H1 (cell line): Measurements from ENCODE around the gene HS6ST1. TPM values are rescaled to one million over a fixed set of nuclear protein-coding genes. Genes with fewer than 3 reads are reported as not detected.

Experiments
- CTCF ChIA-PET: fragments of 300-600 bp; sonication (Branson Sonifier 250); formaldehyde crosslinking; loops from one replicate; lab custom pipeline; 2021; ENCODE audit not compliant: partially characterized antibody; lab: Charles Lee
- POLR2A ChIA-PET: fragments of 300-600 bp; sonication (Branson Sonifier 250); formaldehyde crosslinking; loops from one replicate; lab custom pipeline; 2021; ENCODE audit warnings: inconsistent platforms; ENCODE audit not compliant: partially characterized antibody; lab: Charles Lee
- DNase-seq, 2 experiments: peaks; one replicate each; pipeline versions ENCODE4 v3.0.0 to v3.0.0-alpha.2; 2010 to 2022; ENCODE audit warnings: low spot score in 2 of 2, low read depth in 1 of 2, mixed read lengths in 1 of 2
- FAIRE-seq: peaks from 2 replicates; lab custom pipeline; 2011; peaks lifted over from hg19 to GRCh38; lab: Jason Lieb, UNC
- H2AFZ ChIP-seq: 2 replicates; pipeline ENCODE4 v1.8.1; 2012; ENCODE audit warnings: low read length, inconsistent platforms
- H2AK5ac ChIP-seq: 2 replicates; pipeline ENCODE4 v1.6.1; 2013; ENCODE audit warnings: low read depth, low read length
- H2BK120ac ChIP-seq: replicated peaks from 2 replicates; pipeline ENCODE3; 2013; ENCODE audit warnings: low read depth, low read length, inconsistent platforms
- H2BK12ac ChIP-seq: 2 replicates; pipeline ENCODE4 v1.6.1; 2013; ENCODE audit warnings: low read depth, low read length
- H2BK15ac ChIP-seq: 2 replicates; pipeline ENCODE4 v1.6.1; 2013; ENCODE audit warnings: low read length
- H2BK20ac ChIP-seq: 2 replicates; pipeline ENCODE4 v1.6.1; 2013; ENCODE audit warnings: low read length
- H2BK5ac ChIP-seq: 2 replicates; pipeline ENCODE4 v1.6.1; 2013; ENCODE audit warnings: low read depth, low read length
- H3K14ac ChIP-seq: 2 replicates; pipeline ENCODE4 v1.6.1; 2013; ENCODE audit warnings: inconsistent platforms; ENCODE audit not compliant: insufficient read length
- H3K18ac ChIP-seq: 2 replicates; pipeline ENCODE4 v1.6.1; 2013; ENCODE audit warnings: low read length; ENCODE audit errors: extremely low read depth
- H3K23ac ChIP-seq: 2 replicates; pipeline ENCODE4 v1.6.1; 2013; ENCODE audit warnings: inconsistent platforms; ENCODE audit not compliant: insufficient read length
- H3K23me2 ChIP-seq: 2 replicates; pipeline ENCODE4 v1.6.1; 2013; ENCODE audit warnings: low read depth, low read length
- H3K27ac ChIP-seq: 2 replicates; pipeline ENCODE4 v1.6.1; 2011; ENCODE audit warnings: low read depth, low read length, inconsistent platforms
- H3K27me3 ChIP-seq, 4 experiments: replicated peaks in 1 of 4; 1 replicate in 1 of 4; 2 replicates in 3 of 4; pipeline versions ENCODE4 v1.6.1 to v1.8.1; 2011 to 2013; ENCODE audit warnings: low read length in 3 of 4, mild to moderate bottlenecking in 3 of 4, inconsistent platforms in 2 of 4, mixed read lengths in 2 of 4, moderate library complexity in 1 of 4; ENCODE audit not compliant: control insufficient read depth in 3 of 4, insufficient read depth in 3 of 4; ENCODE audit errors: extremely low read depth in 1 of 4
- H3K36me3 ChIP-seq, 4 experiments: 2 replicates each; pipeline versions ENCODE4 v1.6.1 to v1.8.1; 2011 to 2013; ENCODE audit warnings: mild to moderate bottlenecking in 4 of 4, low read length in 3 of 4, moderate library complexity in 2 of 4, control low read depth in 1 of 4, inconsistent platforms in 1 of 4; ENCODE audit not compliant: insufficient read depth in 4 of 4, control insufficient read depth in 2 of 4
- H3K4ac ChIP-seq: replicated peaks from 2 replicates; pipeline ENCODE3; 2013; ENCODE audit warnings: low read length, low read depth, mixed read lengths, inconsistent platforms; ENCODE audit not compliant: insufficient read length
- H3K4me1 ChIP-seq, 4 experiments: replicated peaks in 1 of 4; 1 replicate in 1 of 4; 2 replicates in 3 of 4; pipeline versions ENCODE4 v1.6.1 to v1.8.1; 2011 to 2013; ENCODE audit warnings: low read length in 3 of 4, inconsistent platforms in 2 of 4, mixed read lengths in 1 of 4; ENCODE audit not compliant: insufficient read depth in 4 of 4, control insufficient read depth in 3 of 4
- H3K4me2 ChIP-seq, 2 experiments: 2 replicates each; pipeline versions ENCODE4 v1.6.1 to v1.8.1; 2011 to 2013; ENCODE audit warnings: low read depth in 2 of 2, low read length in 2 of 2, control low read depth in 1 of 2, inconsistent platforms in 1 of 2, mild to moderate bottlenecking in 1 of 2; ENCODE audit not compliant: insufficient read depth in 1 of 2
- H3K4me3 ChIP-seq, 4 experiments: fragments of 200-600, 300-600 bp in 1 of 4; sonication (generic), shearing (Covaris generic), sonication (Bioruptor Twin) in 1 of 4; 2 replicates each; pipeline versions ENCODE4 v1.5.1 to v1.8.1; 2011 to 2016; ENCODE audit warnings: low read length in 4 of 4, low read depth in 3 of 4, control low read depth in 2 of 4, inconsistent platforms in 2 of 4, mild to moderate bottlenecking in 2 of 4, mixed read lengths in 1 of 4, moderate library complexity in 1 of 4; ENCODE audit not compliant: insufficient read depth in 2 of 4; ENCODE audit errors: extremely low read depth in 1 of 4
- H3K56ac ChIP-seq: replicated peaks from 2 replicates; pipeline ENCODE3; 2013; ENCODE audit warnings: low read depth, mild to moderate bottlenecking, mixed read lengths, low read length, inconsistent platforms; ENCODE audit not compliant: insufficient read length
- H3K79me1 ChIP-seq: 2 replicates; pipeline ENCODE4 v1.6.1; 2013; ENCODE audit warnings: low read depth, low read length, control low read depth
- H3K79me2 ChIP-seq, 2 experiments: 2 replicates each; pipeline versions ENCODE4 v1.6.1 to v1.8.1; 2012 to 2013; ENCODE audit warnings: low read length in 2 of 2, mild to moderate bottlenecking in 2 of 2, inconsistent platforms in 1 of 2; ENCODE audit not compliant: insufficient read depth in 2 of 2, control insufficient read depth in 1 of 2
- H3K9ac ChIP-seq, 4 experiments: replicated peaks in 1 of 4; 1 replicate in 1 of 4; 2 replicates in 3 of 4; pipeline versions ENCODE4 v1.6.1 to v1.8.1; 2011 to 2013; ENCODE audit warnings: low read depth in 3 of 4, low read length in 3 of 4, control low read depth in 2 of 4, mild to moderate bottlenecking in 2 of 4, moderate library complexity in 2 of 4, inconsistent platforms in 1 of 4; ENCODE audit errors: extremely low read depth in 1 of 4
- H3K9me3 ChIP-seq, 2 experiments: 2 replicates each; pipeline versions ENCODE4 v1.6.1 to v1.8.1; 2012 to 2013; ENCODE audit warnings: mild to moderate bottlenecking in 2 of 2, moderate library complexity in 2 of 2, control low read depth in 1 of 2, inconsistent platforms in 1 of 2, low read depth in 1 of 2, low read length in 1 of 2, mixed read lengths in 1 of 2; ENCODE audit not compliant: insufficient read depth in 2 of 2
- H4K20me1 ChIP-seq, 2 experiments: replicated peaks in 1 of 2; 2 replicates each; pipeline versions ENCODE3 to v1.8.1; 2011 to 2013; ENCODE audit warnings: inconsistent platforms in 2 of 2, low read length in 2 of 2, mild to moderate bottlenecking in 1 of 2; ENCODE audit not compliant: insufficient read depth in 2 of 2, control insufficient read depth in 1 of 2
- H4K5ac ChIP-seq: 2 replicates; pipeline ENCODE4 v1.6.1; 2013; ENCODE audit warnings: low read length, low read depth, mixed read lengths, inconsistent platforms; ENCODE audit not compliant: insufficient read length
- H4K8ac ChIP-seq: 2 replicates; pipeline ENCODE4 v1.8.0; 2013; ENCODE audit warnings: mild to moderate bottlenecking, moderate library complexity, low read length, inconsistent platforms; ENCODE audit not compliant: insufficient read depth; ENCODE audit errors: extremely low read depth
- H4K91ac ChIP-seq: replicated peaks from 2 replicates; pipeline ENCODE3; 2013; ENCODE audit warnings: low read length, mixed read lengths, inconsistent platforms; ENCODE audit not compliant: insufficient read length
- ASH2L ChIP-seq: fragments of 200-600, 300-600 bp; sonication (generic); IDR thresholded peaks from one replicate; pipeline ENCODE4 v1.7.1; 2017; ENCODE audit warnings: low read length
- EGR1 ChIP-seq: IDR thresholded peaks from 2 replicates; pipeline ENCODE4 v1.6.1; 2011; ENCODE audit warnings: low read depth, low read length, borderline replicate concordance
- EP300 ChIP-seq, 2 experiments: IDR thresholded peaks; 1 replicate in 1 of 2; 2 replicates in 1 of 2; pipeline ENCODE4 v1.6.1; 2011 to 2012; ENCODE audit warnings: low read depth in 2 of 2, low read length in 2 of 2, mild to moderate bottlenecking in 2 of 2, borderline replicate concordance in 1 of 2, inconsistent platforms in 1 of 2, moderate library complexity in 1 of 2
- GABPA ChIP-seq: IDR thresholded peaks from 2 replicates; pipeline ENCODE4 v1.6.1; 2011; ENCODE audit warnings: mild to moderate bottlenecking, low read length, moderate library complexity, borderline replicate concordance; ENCODE audit not compliant: insufficient read depth
- HDAC2 ChIP-seq, 2 experiments: fragments of 300-600 bp in 1 of 2; sonication (generic) in 1 of 2; IDR thresholded peaks; 2 replicates each; pipeline ENCODE4 v1.6.1; 2011 to 2012; ENCODE audit warnings: low read depth in 2 of 2, low read length in 2 of 2, mild to moderate bottlenecking in 2 of 2, moderate library complexity in 2 of 2, borderline replicate concordance in 1 of 2, inconsistent platforms in 1 of 2
- KDM1A ChIP-seq: fragments of 200-600, 300-600 bp; sonication (generic); IDR thresholded peaks from 2 replicates; pipeline ENCODE4 v1.7.1; 2016; ENCODE audit warnings: mild to moderate bottlenecking, low read length, borderline replicate concordance
- POU5F1 ChIP-seq: IDR thresholded peaks from 2 replicates; pipeline ENCODE4 v1.6.1; 2011; ENCODE audit warnings: low read depth, mild to moderate bottlenecking, low read length, moderate library complexity
- TAF1 ChIP-seq: IDR thresholded peaks from 2 replicates; pipeline ENCODE4 v1.6.1; 2011; ENCODE audit warnings: mild to moderate bottlenecking, low read depth, low read length
- WGBS, 2 experiments: shearing (Covaris generic) in 1 of 2; methylation state at CpG; one replicate each; pipeline versions ENCODE4 v1.1.6 to v1.1.7; 2013 to 2015; ENCODE audit warnings: low lambda C conversion rate in 2 of 2, mixed read lengths in 2 of 2, inconsistent platforms in 1 of 2, low coverage in 1 of 2, missing lambda C conversion rate in 1 of 2; ENCODE audit not compliant: insufficient replicate concordance in 2 of 2, insufficient coverage in 1 of 2, insufficient read length in 1 of 2; ENCODE audit errors: extremely low coverage in 1 of 2, missing lambda C conversion rate in 1 of 2; 5-methylcytosine and 5-hydroxymethylcytosine counted together
- polyA plus RNA-seq, 7 experiments: library from polyadenylated mRNA; depleted of rRNA in 3 of 7; stranded (reverse) in 5 of 7; unstranded in 2 of 7; fragments of >200 nt in 5 of 7; fragments of 200-250 nt in 2 of 7; gene quantifications; 1 replicate in 5 of 7; 2 replicates in 1 of 7; 4 replicates in 1 of 7; pipeline versions ENCODE4 v1.2.1 to v1.2.3, GENCODE V29; 2011 to 2013; ENCODE audit warnings: missing spikeins in 2 of 7, mixed read lengths in 2 of 7
- total RNA-seq: library from RNA; stranded (reverse); fragmentation: NEBNext Ultra II Directional; extraction: Animal tissue kit (Norgen Biotek cat#: 25700); gene quantifications from 2 replicates; pipeline ENCODE4 v1.2.1, GENCODE V29; 2021
- TF ChIP-seq, protein P1 (sequence below): IDR thresholded peaks from 2 replicates; pipeline ENCODE4 v1.6.1; 2012; ENCODE audit warnings: low read length, inconsistent platforms

The HS6ST1 gene
- total and polyA plus RNA-seq, 2 of the 8 experiments (the other 6 are each of a cell fraction or from before 2014, with no cell fraction given) = 37.4 to 74.6 TPM

DNA sequence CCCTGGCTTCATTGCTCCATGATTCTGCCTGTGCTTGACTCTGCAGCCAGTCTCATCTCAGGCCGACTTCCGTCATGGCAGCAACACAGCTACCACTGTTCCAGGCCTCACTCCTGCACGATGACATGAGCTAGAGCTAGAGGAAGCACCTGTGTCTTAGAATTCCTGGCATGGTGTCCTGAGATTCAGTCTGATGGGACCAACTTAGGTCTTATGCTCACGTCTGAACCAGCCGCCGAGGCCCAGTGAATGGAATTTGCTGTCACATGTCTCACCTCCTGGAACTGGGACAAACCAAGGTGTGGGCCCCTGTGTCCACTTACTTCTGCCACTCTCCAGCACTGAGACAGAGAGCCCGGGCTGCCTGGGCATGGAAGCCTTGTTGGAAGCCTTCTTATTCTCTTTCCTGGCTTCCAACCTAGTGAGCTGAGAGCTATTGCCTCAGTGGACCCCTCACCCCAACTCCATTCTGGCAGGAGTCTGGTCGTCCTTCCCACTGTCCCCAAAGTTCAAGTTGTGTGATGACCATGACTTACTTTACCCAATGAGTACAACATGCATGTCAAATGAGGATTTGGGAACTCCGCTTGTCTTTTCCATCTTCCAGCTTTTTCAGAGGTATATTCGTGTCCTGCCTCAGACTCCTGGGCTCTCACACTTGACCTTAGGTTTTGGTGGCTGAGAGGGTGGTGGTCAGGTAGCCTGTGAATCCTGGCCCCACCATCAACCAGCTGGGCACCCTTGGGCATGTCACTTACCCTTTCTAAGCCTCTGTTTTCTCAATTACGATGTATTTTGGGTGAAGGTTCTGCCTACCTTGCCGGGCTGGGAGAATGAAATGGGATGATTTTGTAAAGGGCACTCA, 39.1 kb upstream of the HS6ST1 start:
- no peak for FAIRE-seq
- CTCF ChIA-PET = interaction anchor here (1.7 kb wide), 1 partner anchor 34 kb away, joined by 3 read pairs; no protein-coding TSS in a partner anchor
- 90% methylated on average over 12 of the region's 12 CpGs; no CpG with 5 or more reads in 1 of the 2 experiments for WGBS, 2 experiments
- TF ChIP-seq EP300 (IDR thresholded peaks at IDR 0.05; ENCODE audit: borderline replicate concordance in 1 of 2, low read depth in 2 of 2, low read length in 2 of 2) (no peak), ASH2L (no peak), HDAC2 (IDR thresholded peaks at IDR 0.05; ENCODE audit: borderline replicate concordance in 1 of 2, low read depth in 2 of 2, low read length in 2 of 2) (no peak), KDM1A (no peak), POU5F1 (no peak), EGR1 (no peak), GABPA (no peak), TAF1 (no peak)
- TF ChIP-seq, protein P1, sequence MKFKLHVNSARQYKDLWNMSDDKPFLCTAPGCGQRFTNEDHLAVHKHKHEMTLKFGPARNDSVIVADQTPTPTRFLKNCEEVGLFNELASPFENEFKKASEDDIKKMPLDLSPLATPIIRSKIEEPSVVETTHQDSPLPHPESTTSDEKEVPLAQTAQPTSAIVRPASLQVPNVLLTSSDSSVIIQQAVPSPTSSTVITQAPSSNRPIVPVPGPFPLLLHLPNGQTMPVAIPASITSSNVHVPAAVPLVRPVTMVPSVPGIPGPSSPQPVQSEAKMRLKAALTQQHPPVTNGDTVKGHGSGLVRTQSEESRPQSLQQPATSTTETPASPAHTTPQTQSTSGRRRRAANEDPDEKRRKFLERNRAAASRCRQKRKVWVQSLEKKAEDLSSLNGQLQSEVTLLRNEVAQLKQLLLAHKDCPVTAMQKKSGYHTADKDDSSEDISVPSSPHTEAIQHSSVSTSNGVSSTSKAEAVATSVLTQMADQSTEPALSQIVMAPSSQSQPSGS = no peak

More for the DNA sequence above, 39.1 kb upstream of the HS6ST1 start:
- no peak for DNase-seq
- Histone ChIP-seq H3K27me3 (no peaks in the 10 kb centered on the region), H3K9ac (no peak overlapping the region), H3K4me2 (no peak overlapping the region), H3K23me2 (no peaks in the 10 kb centered on the region), H4K8ac (no peak overlapping the region), H3K9me3 (peaks cover under 1 to 1% of the 10 kb centered on the region in 2 experiments; a peak in 1 of 4 replicates), H3K56ac (no peak overlapping the region), H2AFZ (no peak overlapping the region), H3K14ac (no peak overlapping the region), H2BK15ac (0 out of 2 replicates have a peak overlapping the region, but pooled peaks have one; percentile 10), H4K91ac (no peak overlapping the region), H3K4me1 (peaks cover 6 to 14% (median 9%) of the 10 kb centered on the region in 4 experiments), H2AK5ac (no peak overlapping the region), H4K20me1 (no peaks in the 10 kb centered on the region), H3K18ac (no peak overlapping the region), H2BK5ac (no peak overlapping the region), H2BK120ac (no peak overlapping the region), H3K36me3 (no peaks in the 10 kb centered on the region), H2BK20ac (no peak overlapping the region), H3K79me2 (no peaks in the 10 kb centered on the region), H3K27ac (no peak overlapping the region), H3K4ac (no peak overlapping the region), H3K4me3 (no peak overlapping the region), H2BK12ac (0 out of 2 replicates have a peak overlapping the region, but pooled peaks have one; percentile 5), H4K5ac (no peak overlapping the region), H3K23ac (no peak overlapping the region), H3K79me1 (no peaks in the 10 kb centered on the region)
- POLR2A ChIA-PET = interaction anchor here (1.4 kb wide), 1 partner anchor 10 kb away, joined by 4 read pairs; no protein-coding TSS in a partner anchor
